Type B pancreatic cell (in vitro differentiated cells): ENCODE data around the gene PPP3CA. TPM values are rescaled to one million over a fixed set of nuclear protein-coding genes. Genes with fewer than 3 reads are reported as not detected.

Experiments used
- DNase-seq: peaks from one replicate; pipeline ENCODE4 v3.0.0; 2021; ENCODE audit warnings: mixed read lengths; ENCODE audit not compliant: unreplicated experiment; ENCODE audit errors: extremely low spot score
- H3K27ac Mint-ChIP-seq: 2 replicates; pipeline ENCODE4 v1.8.0; 2021; ENCODE audit warnings: mild to moderate bottlenecking, mixed read lengths
- H3K27me3 Mint-ChIP-seq: 2 replicates; pipeline ENCODE4 v1.8.0; 2021; ENCODE audit warnings: mixed read lengths
- H3K36me3 Mint-ChIP-seq: 2 replicates; pipeline ENCODE4 v1.8.0; 2021; ENCODE audit warnings: mixed read lengths
- H3K4me1 Mint-ChIP-seq: one replicate; pipeline ENCODE4 v1.8.0; 2021; ENCODE audit warnings: mixed read lengths; ENCODE audit not compliant: unreplicated experiment
- H3K4me3 Mint-ChIP-seq: 2 replicates; pipeline ENCODE4 v1.8.0; 2021; ENCODE audit warnings: mild to moderate bottlenecking, mixed read lengths
- H3K9me3 Mint-ChIP-seq: 2 replicates; pipeline ENCODE4 v1.8.0; 2021; ENCODE audit warnings: mixed read lengths
- CTCF ChIP-seq: fragments of 200-600 bp; sonication (generic); conservative IDR thresholded peaks from 2 replicates; pipeline ENCODE4 v1.5.0; 2021; ENCODE audit warnings: antibody characterized with exemption, mild to moderate bottlenecking
- total RNA-seq: library from RNA; stranded (reverse); gene quantifications from 2 replicates; pipeline ENCODE4 v1.2.1, GENCODE V29; 2021; ENCODE audit warnings: low replicate concordance

PPP3CA gene
- total RNA-seq, 1 donor from 2014 or later, result 35.4 TPM

- no peak for TF ChIP-seq CTCF
- Mint-ChIP-seq H3K4me3 (no peak overlapping the region), H3K36me3 (peaks cover 5% of the 10 kb centered on the region), H3K27ac (no peak overlapping the region), H3K4me1 (peaks cover 9% of the 10 kb centered on the region), H3K27me3 (no peaks in the 10 kb centered on the region), H3K9me3 (peaks cover 3% of the 10 kb centered on the region)
- no peak for DNase-seq
These were observed 17.7 kb downstream of the PPP3CA start for GRCh38 chr4:101329592-101329991.

GRCh38 chr4:101328063-101328602 is 19.2 kb downstream of the PPP3CA start:
- peaks cover 5% of the 10 kb centered on the region for H3K36me3 Mint-ChIP-seq
- H3K4me1 Mint-ChIP-seq, result peaks cover 9% of the 10 kb centered on the region
- H3K9me3 Mint-ChIP-seq, result peaks cover 3% of the 10 kb centered on the region

GRCh38 chr4:101326576-101326975 is 20.8 kb downstream of the PPP3CA start:
- Mint-ChIP-seq H3K4me1 (peaks cover 9% of the 10 kb centered on the region), H3K27me3 (no peaks in the 10 kb centered on the region), H3K9me3 (peaks cover 3% of the 10 kb centered on the region), H3K4me3 (no peak overlapping the region), H3K27ac (no peak overlapping the region), H3K36me3 (peaks cover 5% of the 10 kb centered on the region)
- no peak for DNase-seq
- TF ChIP-seq CTCF, result no peak

More at GRCh38 chr4:101328063-101328602, 19.2 kb downstream of the PPP3CA start:
- H3K27ac Mint-ChIP-seq, result no peak overlapping the region
- H3K27me3 Mint-ChIP-seq, result no peaks in the 10 kb centered on the region
- no peak for DNase-seq
- no peak overlapping the region for H3K4me3 Mint-ChIP-seq
- no peak for TF ChIP-seq CTCF

GRCh38 chr4:101322743-101323142 is 24.6 kb downstream of the PPP3CA start:
- TF ChIP-seq CTCF, result no peak
- Mint-ChIP-seq H3K4me3 (no peak overlapping the region), H3K27ac (no peak overlapping the region), H3K36me3 (peaks cover 5% of the 10 kb centered on the region), H3K27me3 (no peaks in the 10 kb centered on the region), H3K4me1 (peaks cover 5% of the 10 kb centered on the region), H3K9me3 (no peaks in the 10 kb centered on the region)
- DNase-seq, result no peak

GRCh38 chr4:101321481-101322042 is 25.8 kb downstream of the PPP3CA start:
- no peak overlapping the region for H3K4me3 Mint-ChIP-seq
- TF ChIP-seq CTCF, result no peak
- peaks cover 2% of the 10 kb centered on the region for H3K4me1 Mint-ChIP-seq
- H3K36me3 Mint-ChIP-seq, result peaks cover 3% of the 10 kb centered on the region
- no peaks in the 10 kb centered on the region for H3K9me3 Mint-ChIP-seq
- H3K27ac Mint-ChIP-seq, result no peak overlapping the region
- H3K27me3 Mint-ChIP-seq, result no peaks in the 10 kb centered on the region
- DNase-seq, result no peak

GRCh38 chr4:101315786-101316185 is 31.5 kb downstream of the PPP3CA start:
- no peaks in the 10 kb centered on the region for H3K36me3 Mint-ChIP-seq
- H3K4me1 Mint-ChIP-seq, result no peaks in the 10 kb centered on the region
- H3K27me3 Mint-ChIP-seq, result no peaks in the 10 kb centered on the region
- H3K27ac Mint-ChIP-seq, result no peak overlapping the region
- TF ChIP-seq CTCF, result no peak
- peaks cover 4% of the 10 kb centered on the region for H3K9me3 Mint-ChIP-seq
- no peak for DNase-seq
- no peak overlapping the region for H3K4me3 Mint-ChIP-seq
